K562 (cell line): ENCODE data around the gene HAGHL. TPM values are rescaled to one million over a fixed set of nuclear protein-coding genes. Genes with fewer than 3 reads are reported as not detected.
A peak's percentile ranks its signal among the peaks of the same experiment; 100 is the strongest.

Experiments
- CBX3 ChIP-seq, 2 experiments: IDR thresholded peaks; 1 replicate in 1 of 2; 2 replicates in 1 of 2; pipeline ENCODE4 v1.6.1; 2012; ENCODE audit warnings: inconsistent platforms in 2 of 2, low read length in 2 of 2, borderline replicate concordance in 1 of 2, control low read depth in 1 of 2
- COPS2 ChIP-seq: fragments of 450-650 bp; conservative IDR thresholded peaks from 2 replicates; pipeline ENCODE4 v1.6.1; 2016; ENCODE audit warnings: mild to moderate bottlenecking, moderate library complexity
- CREB1 ChIP-seq, 2 experiments: sonication (generic) in 1 of 2; formaldehyde crosslinking in 1 of 2; IDR thresholded peaks; 2 replicates each; pipeline versions ENCODE4 v1.6.1 to v1.8.0; 2012 to 2022; ENCODE audit warnings: inconsistent platforms in 1 of 2, mild to moderate bottlenecking in 1 of 2, missing genetic modification reagents in 1 of 2, moderate library complexity in 1 of 2
- DMBX1 ChIP-seq: fragments of 250-450 bp; sonication (Bioruptor Pico); IDR thresholded peaks from 2 replicates; pipeline ENCODE4 v1.8.0; 2022; ENCODE audit warnings: inconsistent platforms, mild to moderate bottlenecking, moderate library complexity, borderline replicate concordance
- EGR1 ChIP-seq: fragments of 450-650 bp; conservative IDR thresholded peaks from 2 replicates; pipeline ENCODE4 v1.6.1; 2017; ENCODE audit warnings: mild to moderate bottlenecking
- ETV1 ChIP-seq: fragments of 450-650 bp; conservative IDR thresholded peaks from 2 replicates; pipeline ENCODE4 v1.6.1; 2016; ENCODE audit warnings: missing genetic modification characterization, control low read depth, low read depth, missing compliant biosample characterization
- GATAD2B ChIP-seq: fragments of 450-650 bp; IDR thresholded peaks from 2 replicates; pipeline ENCODE4 v1.6.1; 2017; ENCODE audit warnings: mild to moderate bottlenecking, borderline replicate concordance
- JUND ChIP-seq, 2 experiments: IDR thresholded peaks; 2 replicates in 1 of 2; 3 replicates in 1 of 2; pipeline ENCODE4 v1.6.1; 2011; ENCODE audit warnings: borderline replicate concordance in 2 of 2, low read depth in 2 of 2, low read length in 2 of 2, improper control_type of control experiment in 1 of 2, missing biosample characterization in 1 of 2, missing genetic modification characterization in 1 of 2, missing genetic modification reagents in 1 of 2
- KAT2B ChIP-seq: IDR thresholded peaks from one replicate; pipeline ENCODE4 v1.6.1; 2012; ENCODE audit warnings: low read depth, mild to moderate bottlenecking, control low read depth, inconsistent platforms, low read length, moderate library complexity
- KAT7 ChIP-seq: sonication (generic); formaldehyde crosslinking; IDR thresholded peaks from 2 replicates; pipeline ENCODE4 v1.8.0; 2022; ENCODE audit warnings: missing genetic modification reagents, mild to moderate bottlenecking, borderline replicate concordance
- KDM1A ChIP-seq, 2 experiments: fragments of 450-650 bp; IDR thresholded peaks; 2 replicates each; pipeline ENCODE4 v1.6.1; 2016; ENCODE audit warnings: mild to moderate bottlenecking in 2 of 2
- MCM5 ChIP-seq: fragments of 450-650 bp; IDR thresholded peaks from 2 replicates; pipeline ENCODE4 v1.6.1; 2016; ENCODE audit warnings: low read depth
- MYNN ChIP-seq, 2 experiments: sonication (generic); formaldehyde crosslinking in 1 of 2; IDR thresholded peaks; 2 replicates each; pipeline versions ENCODE4 v1.5.0 to v1.6.1; 2016 to 2020; ENCODE audit warnings: antibody characterized with exemption in 1 of 2, missing genetic modification reagents in 1 of 2
- POLR3A ChIP-seq: IDR thresholded peaks from 2 replicates; pipeline ENCODE4 v1.6.1; 2011; ENCODE audit warnings: borderline replicate concordance, mild to moderate bottlenecking, moderate library complexity; ENCODE audit not compliant: insufficient read length, insufficient read depth; ENCODE audit errors: extremely low read depth
- SMAD2 ChIP-seq: fragments of 150-350 bp; IDR thresholded peaks from 2 replicates; pipeline ENCODE4 v1.6.1; 2014; ENCODE audit warnings: low read depth, mild to moderate bottlenecking, low read length
- STAG1 ChIP-seq: sonication (generic); formaldehyde crosslinking; IDR thresholded peaks from 2 replicates; pipeline ENCODE4 v1.5.0; 2020; ENCODE audit warnings: missing genetic modification reagents, borderline replicate concordance
- TAF1 ChIP-seq: IDR thresholded peaks from 2 replicates; pipeline ENCODE4 v1.6.1; 2011; ENCODE audit warnings: mild to moderate bottlenecking, low read length, moderate library complexity; ENCODE audit not compliant: insufficient read depth, control insufficient read depth, severe bottlenecking; ENCODE audit errors: extremely low read depth
- WHSC1 ChIP-seq: IDR thresholded peaks from one replicate; pipeline ENCODE4 v1.6.1; 2012; ENCODE audit warnings: low read length, control low read depth, inconsistent platforms
- ZBED1 ChIP-seq: IDR thresholded peaks from 2 replicates; pipeline ENCODE4 v1.6.1; 2014
- ZNF143 ChIP-seq: sonication (generic); formaldehyde crosslinking; IDR thresholded peaks from 2 replicates; pipeline ENCODE4 v1.9.0; 2022; ENCODE audit warnings: mild to moderate bottlenecking, missing genetic modification reagents
- ZNF174 ChIP-seq: fragments of 250-450 bp; sonication (Bioruptor Pico); IDR thresholded peaks from 2 replicates; pipeline ENCODE4 v1.4.0; 2020; ENCODE audit warnings: mild to moderate bottlenecking
- ZNF274 ChIP-seq: IDR thresholded peaks from 2 replicates; pipeline ENCODE4 v1.6.1; 2011; ENCODE audit warnings: low read depth, mild to moderate bottlenecking, low read length, moderate library complexity, borderline replicate concordance
- ZNF668 ChIP-seq: fragments of 250-450 bp; sonication (Bioruptor Pico); IDR thresholded peaks from 2 replicates; pipeline ENCODE4 v1.8.0; 2022; ENCODE audit warnings: mild to moderate bottlenecking, inconsistent platforms
- polyA plus RNA-seq, 8 experiments: library from polyadenylated mRNA; depleted of rRNA in 4 of 8; stranded (reverse) in 5 of 8; unstranded in 3 of 8; fragments of >200 nt; fragmentation: Nextera tagmentation in 2 of 8; fragmentation: Illumina TruSeq in 1 of 8; extraction: Ambion mirVana in 2 of 8; extraction: Trizol in 1 of 8; gene quantifications; 2 replicates each; pipeline versions ENCODE4 v1.2.1 to v1.2.3, GENCODE V29; 2011 to 2014; ENCODE audit warnings: inconsistent platforms in 1 of 8, missing spikeins in 1 of 8
- total RNA-seq, 7 experiments: library from RNA; depleted of rRNA in 6 of 7; stranded (reverse); fragments of >200 nt in 6 of 7; fragmentation: Illumina TruSeq in 2 of 7; extraction: Trizol in 2 of 7; gene quantifications; 2 replicates each; pipeline versions ENCODE4 v1.2.1 to v1.2.3, GENCODE V29; 2011 to 2021; ENCODE audit warnings: low replicate concordance in 1 of 7
- TF ChIP-seq, protein P1 (sequence below): fragments of 200-800 bp; sonication (Bioruptor generic); IDR thresholded peaks from 2 replicates; pipeline ENCODE4 v1.6.1; 2017; ENCODE audit warnings: missing genetic modification characterization, missing compliant biosample characterization
- TF ChIP-seq, protein P2 (sequence below): sonication (generic); formaldehyde crosslinking; IDR thresholded peaks from 2 replicates; pipeline ENCODE4 v1.8.1; 2023; ENCODE audit warnings: mild to moderate bottlenecking, missing genetic modification reagents, moderate library complexity

The HAGHL gene
- total and polyA plus RNA-seq, 9 of the 15 experiments (the other 6 are each of a cell fraction or from before 2014, with no cell fraction given): 0.31 to 83.4 (median 20.7) TPM

DNA sequence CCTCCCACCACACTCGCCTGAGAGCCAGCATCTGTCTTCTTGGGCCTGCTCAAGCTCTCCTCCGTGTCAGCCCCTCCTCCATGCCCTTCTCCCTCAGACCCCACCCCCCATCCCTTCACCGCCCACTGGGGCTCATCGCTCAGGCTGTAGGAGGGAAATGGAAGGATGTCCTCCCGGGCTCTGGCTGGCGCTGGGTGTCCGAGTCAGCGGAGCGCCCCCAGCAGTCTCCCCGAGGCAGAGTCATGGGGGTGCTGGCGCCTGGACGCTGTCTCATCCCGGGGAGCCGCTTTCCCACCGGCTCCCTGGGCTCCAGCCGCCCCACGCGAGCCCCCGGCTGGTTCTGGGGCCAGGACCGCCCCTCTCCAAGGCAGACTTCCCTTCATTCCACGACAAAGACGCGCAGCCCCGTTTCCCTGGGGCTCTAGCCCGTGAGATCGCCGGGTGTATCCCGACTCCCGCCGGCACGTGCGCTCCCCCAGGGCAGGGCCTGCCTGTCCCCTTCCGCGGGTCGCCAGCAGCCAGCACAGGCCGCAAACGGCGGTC is 6.4 kb upstream of the HAGHL start (continued):
- TF ChIP-seq STAG1 (CRISPR knock-in tag) (no peak), JUND (IDR thresholded peaks at IDR 0.05; ENCODE audit: borderline replicate concordance, low read depth, low read length) (peak; percentile 25; the same call in 1 of the 2 replicates), JUND (tag; IDR thresholded peaks at IDR 0.05; ENCODE audit: borderline replicate concordance, low read depth, low read length) (no peak; the same call in 2 of the 3 replicates), ZNF668 (CRISPR knock-in tag) (no peak), KDM1A (IDR thresholded peaks at IDR 0.05) (no peak), ZBED1 (no peak), ZNF174 (CRISPR knock-in tag) (no peak), ETV1 (tag) (peak; percentile 52; the same call in 1 of the 2 replicates), GATAD2B (no peak), WHSC1 (no peak), ZNF143 (CRISPR knock-in tag) (no peak), CREB1 (IDR thresholded peaks at IDR 0.05) (no peak), CREB1 (CRISPR knock-in tag; IDR thresholded peaks at IDR 0.05) (0 out of 2 replicates have a peak, but pooled peaks have one; percentile 7), POLR3A (no peak), DMBX1 (CRISPR knock-in tag) (no peak), ZNF274 (no peak; the same call in 1 of the 2 replicates), KAT2B (no peak), COPS2 (no peak), TAF1 (peak; percentile 14), KAT7 (CRISPR knock-in tag) (peak; percentile 80; the same call in 1 of the 2 replicates), MYNN (IDR thresholded peaks at IDR 0.05) (no peak), MYNN (CRISPR knock-in tag; IDR thresholded peaks at IDR 0.05) (no peak), MCM5 (no peak), EGR1 (peak; percentile 60), CBX3 (IDR thresholded peaks at IDR 0.05; ENCODE audit: borderline replicate concordance in 1 of 2, low read length in 2 of 2) (0 out of 3 replicates have a peak, but pooled peaks of 1 of the 2 experiments have one; percentile 12), SMAD2 (no peak)
- TF ChIP-seq, protein P1, sequence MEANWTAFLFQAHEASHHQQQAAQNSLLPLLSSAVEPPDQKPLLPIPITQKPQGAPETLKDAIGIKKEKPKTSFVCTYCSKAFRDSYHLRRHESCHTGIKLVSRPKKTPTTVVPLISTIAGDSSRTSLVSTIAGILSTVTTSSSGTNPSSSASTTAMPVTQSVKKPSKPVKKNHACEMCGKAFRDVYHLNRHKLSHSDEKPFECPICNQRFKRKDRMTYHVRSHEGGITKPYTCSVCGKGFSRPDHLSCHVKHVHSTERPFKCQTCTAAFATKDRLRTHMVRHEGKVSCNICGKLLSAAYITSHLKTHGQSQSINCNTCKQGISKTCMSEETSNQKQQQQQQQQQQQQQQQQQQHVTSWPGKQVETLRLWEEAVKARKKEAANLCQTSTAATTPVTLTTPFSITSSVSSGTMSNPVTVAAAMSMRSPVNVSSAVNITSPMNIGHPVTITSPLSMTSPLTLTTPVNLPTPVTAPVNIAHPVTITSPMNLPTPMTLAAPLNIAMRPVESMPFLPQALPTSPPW: no peak; the same call in 1 of the 2 replicates
- TF ChIP-seq, protein P2, sequence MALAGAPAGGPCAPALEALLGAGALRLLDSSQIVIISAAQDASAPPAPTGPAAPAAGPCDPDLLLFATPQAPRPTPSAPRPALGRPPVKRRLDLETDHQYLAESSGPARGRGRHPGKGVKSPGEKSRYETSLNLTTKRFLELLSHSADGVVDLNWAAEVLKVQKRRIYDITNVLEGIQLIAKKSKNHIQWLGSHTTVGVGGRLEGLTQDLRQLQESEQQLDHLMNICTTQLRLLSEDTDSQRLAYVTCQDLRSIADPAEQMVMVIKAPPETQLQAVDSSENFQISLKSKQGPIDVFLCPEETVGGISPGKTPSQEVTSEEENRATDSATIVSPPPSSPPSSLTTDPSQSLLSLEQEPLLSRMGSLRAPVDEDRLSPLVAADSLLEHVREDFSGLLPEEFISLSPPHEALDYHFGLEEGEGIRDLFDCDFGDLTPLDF (CRISPR knock-in tag): no peak
